Stimulated activated CD4-positive, alpha-beta T cell treated with anti-CD3 and anti-CD28 coated beads, Interleukin-1b, Interleukin-23, amount 100 ng/mL, for 1 hour (primary cell): ENCODE results near the gene PRDM5.

Source experiments
- DNase-seq, 2 donors: peaks; one replicate each; pipeline ENCODE4 v3.0.0-alpha.2; 2020; ENCODE audit warnings: low read depth in 2 of 2

PRDM5 gene

DNA sequence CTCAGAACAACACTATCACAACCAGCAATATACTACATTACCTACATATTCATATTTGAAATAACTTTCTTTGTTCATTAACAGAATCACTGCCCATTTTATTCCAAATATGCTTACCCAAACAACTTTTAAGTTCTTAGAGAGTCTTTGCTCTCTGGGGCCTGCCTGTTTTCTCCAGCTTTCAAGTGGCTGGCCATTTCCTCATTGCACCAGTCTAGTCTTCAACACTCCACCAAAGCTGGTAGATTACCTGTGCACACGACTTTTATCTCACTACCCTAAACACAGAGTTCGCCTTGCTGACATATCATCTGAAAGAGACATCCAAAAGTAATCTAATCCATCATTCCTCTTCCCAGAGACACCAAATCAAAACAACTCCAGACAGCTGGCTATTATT, 66.2 kb downstream of the PRDM5 start:
- no peak for DNase-seq

- no peak for DNase-seq
These were observed 67.1 kb downstream of the PRDM5 start for GRCh38 chr4:120855307-120856001.

GRCh38 chr4:120853161-120853935, 69.2 kb downstream of the PRDM5 start:
- no peak for DNase-seq

- DNase-seq, result no peak
These were observed 72.4 kb downstream of the PRDM5 start for GRCh38 chr4:120850018-120850599.

DNA sequence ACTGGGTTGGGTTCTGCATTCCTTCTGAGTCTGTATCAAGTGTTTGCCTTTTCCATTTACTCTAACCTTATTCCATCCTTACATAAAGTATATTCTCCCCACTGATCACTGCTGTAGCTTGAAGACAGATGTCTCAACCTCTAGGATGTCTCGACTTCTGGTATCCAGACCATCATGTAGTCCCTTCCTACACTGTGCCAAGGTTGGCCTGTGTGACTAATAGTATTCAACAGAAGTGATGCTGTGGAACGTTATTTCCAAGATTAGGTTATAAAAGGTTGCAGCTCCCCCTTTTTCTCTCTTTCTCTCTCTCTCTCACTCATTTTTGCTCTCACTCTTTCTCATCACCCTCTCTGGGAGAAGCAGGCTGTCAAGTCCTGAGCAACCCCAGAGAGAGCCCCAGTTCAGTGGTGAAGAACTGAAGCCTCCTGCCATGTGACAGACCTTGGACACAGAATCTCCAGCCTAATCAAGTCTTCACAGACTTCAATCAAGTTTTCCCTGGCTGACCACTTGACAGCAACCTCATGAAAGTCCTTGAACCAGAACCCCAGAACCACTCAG, 75.4 kb downstream of the PRDM5 start:
- DNase-seq, result no peak

DNA sequence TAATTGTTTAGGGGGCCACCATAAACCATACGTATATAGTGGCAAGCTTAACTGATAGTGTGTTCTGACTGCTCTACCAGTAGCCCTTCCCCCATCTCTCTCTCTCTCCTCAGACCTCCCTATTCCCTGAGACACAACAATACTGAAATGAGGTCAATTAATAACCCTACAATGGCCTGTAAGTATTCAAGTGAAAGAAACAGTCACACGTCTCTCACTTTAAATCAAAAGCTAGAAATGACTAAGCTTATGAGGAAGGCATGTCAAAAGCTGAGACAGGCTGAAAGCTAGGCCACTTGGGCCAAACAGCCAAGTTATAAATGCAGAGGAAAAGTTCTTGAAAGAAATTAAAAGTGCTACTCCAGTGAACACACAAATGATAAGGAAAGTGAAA, 78.0 kb downstream of the PRDM5 start:
- DNase-seq, result no peak

GRCh38 chr4:120843849-120844527, 78.5 kb downstream of the PRDM5 start:
- DNase-seq, result no peak

DNA sequence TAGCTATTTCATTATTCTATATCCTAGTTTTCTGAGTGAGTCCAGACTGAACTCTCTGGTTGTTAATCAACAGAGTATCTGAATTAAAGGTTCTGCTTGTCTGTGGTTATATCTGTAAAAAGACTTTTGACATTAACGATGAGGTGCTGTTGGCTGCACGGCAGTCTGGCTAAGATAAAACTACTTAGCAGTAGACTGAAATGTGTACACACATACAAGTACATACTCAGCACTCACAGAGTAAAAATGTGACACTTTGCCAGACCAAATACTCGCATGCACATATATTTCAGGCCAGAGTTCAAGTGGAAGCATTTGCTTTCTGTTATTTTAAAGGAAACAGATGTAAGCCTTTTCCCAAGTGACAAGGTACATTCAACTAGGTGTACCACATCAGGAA, 80.5 kb downstream of the PRDM5 start:
- DNase-seq, result no peak

DNA sequence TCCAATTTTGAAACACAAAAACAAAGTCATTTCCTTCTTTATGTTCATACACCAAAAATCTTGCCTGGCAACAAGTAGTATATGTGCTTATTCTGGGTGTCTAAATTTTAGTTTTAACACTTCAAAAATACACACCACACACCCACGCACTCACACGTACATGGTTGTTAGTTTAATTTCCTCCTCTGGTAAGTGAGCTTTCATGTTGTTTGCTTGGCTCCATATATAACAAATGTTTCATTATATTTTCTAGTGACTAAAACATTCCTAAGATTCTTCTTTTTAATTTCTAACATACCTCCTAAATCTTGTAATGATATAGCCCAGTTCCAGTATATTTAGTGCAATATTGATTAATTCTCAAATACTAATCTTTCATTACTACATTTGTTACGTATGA, 80.9 kb downstream of the PRDM5 start:
- DNase-seq, result no peak

DNA sequence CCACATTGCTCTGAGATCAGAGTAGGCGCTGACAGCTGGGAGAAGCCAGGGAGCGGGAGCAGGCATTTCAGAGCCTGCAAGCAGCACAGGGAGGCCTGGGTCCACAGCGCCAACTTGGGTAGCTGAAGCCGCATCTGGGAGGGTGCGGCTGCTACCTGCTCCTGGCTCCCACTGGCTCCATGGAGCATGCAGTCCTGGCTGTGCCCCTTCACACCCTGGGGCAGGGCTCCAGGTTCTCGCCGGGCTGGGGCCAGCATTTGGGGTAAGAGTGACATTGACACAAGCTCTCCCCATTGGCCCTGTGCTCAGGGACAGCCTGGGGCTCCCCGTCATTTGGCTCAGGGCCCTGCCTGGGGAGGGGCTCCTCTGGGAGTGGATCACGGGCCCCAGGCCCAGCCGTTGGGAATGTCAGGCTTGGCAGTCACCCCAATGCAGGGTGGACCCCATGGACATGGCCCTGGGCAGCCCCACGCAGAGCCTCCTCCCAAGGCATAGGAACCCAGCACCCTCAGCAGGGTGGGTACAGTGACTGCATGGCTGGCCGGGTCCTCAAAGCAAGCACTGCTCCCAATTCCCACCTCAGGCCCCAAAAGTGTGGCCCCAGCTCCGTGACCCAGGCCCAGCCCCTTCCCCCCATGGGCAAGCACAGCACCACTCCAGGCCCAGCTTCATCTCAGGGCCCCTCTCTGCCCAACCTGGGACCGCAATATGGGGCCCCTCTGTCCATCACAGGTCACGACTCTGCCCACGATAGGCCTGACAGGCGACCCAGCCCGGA, 82.4 kb downstream of the PRDM5 start:
- DNase-seq, result no peak

DNA sequence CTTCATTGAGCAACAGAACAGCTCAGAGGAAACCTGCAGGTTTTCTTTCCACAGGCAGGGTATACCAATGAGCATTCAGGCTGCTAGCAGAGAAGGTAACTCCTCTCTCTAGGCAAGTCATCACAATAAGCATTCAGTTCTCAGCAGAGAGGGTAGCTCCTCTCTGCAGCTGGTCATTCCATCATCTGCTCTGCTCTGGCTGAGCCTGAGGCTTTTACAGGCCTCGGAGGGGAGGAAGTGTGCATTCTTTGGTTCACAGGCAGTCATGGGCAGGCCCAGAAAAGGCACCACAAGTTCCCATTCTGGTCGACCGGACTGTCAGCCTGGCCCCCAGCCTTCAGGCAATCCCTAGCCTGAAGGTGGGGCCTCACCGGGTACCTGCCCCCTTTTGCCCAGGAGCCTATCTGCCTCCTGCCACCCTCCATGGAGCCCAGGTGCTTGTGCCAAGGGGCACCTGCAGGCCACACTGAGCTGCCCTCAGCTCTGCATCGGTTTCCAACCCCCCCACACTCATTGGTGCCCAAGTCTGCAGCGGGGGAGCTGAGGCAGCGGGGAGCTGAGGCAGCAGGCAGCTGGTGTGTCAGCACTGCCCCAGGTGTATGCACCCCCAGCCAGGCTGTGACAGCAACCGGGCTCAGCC, 83.1 kb downstream of the PRDM5 start:
- no peak for DNase-seq

DNA sequence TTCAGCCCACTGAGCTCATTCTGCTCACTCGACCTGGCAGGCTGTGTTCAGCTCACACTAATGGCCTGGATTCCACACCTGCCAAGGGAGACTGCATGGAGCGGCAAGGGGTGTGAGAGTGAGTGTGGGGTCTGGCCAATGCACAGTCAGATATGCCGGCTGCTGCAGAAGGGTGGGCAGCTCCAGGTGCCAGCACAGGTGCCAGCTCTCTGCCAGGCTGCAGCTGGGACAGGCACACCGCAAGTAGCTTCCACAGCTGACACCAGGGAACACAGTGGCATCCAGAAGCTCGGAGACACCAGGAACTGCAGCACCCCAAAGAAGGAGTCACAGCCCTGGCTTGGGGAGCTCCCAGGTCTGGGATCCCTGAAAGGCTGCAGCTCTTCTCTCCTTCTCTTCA, 83.7 kb downstream of the PRDM5 start:
- DNase-seq, result no peak

GRCh38 chr4:120837656-120838055, 84.9 kb downstream of the PRDM5 start:
- DNase-seq, result no peak

GRCh38 chr4:120835342-120835741, 87.2 kb downstream of the PRDM5 start:
- no peak for DNase-seq

DNA sequence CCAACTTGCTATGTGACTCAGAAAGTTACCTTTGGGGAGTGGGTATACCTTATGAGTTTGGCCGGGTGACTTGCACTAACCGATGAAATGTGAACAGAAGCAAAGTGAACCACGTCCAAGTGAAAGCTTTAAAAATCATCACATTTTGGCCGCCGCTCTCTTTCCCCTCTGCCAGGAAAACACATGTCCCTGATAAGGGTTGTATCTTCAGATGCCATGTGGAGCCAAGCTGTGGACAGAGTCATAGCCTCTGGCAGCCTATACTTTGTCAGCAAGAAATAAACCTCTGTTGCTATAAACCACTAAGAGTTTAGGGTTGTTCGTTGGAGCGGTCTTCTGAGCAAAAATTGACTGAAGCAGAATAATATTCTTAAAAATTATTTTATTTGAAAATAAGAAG, 92.3 kb downstream of the PRDM5 start:
- DNase-seq, result no peak

- no peak for DNase-seq
These were observed 93.3 kb downstream of the PRDM5 start for GRCh38 chr4:120829113-120829831.

DNA sequence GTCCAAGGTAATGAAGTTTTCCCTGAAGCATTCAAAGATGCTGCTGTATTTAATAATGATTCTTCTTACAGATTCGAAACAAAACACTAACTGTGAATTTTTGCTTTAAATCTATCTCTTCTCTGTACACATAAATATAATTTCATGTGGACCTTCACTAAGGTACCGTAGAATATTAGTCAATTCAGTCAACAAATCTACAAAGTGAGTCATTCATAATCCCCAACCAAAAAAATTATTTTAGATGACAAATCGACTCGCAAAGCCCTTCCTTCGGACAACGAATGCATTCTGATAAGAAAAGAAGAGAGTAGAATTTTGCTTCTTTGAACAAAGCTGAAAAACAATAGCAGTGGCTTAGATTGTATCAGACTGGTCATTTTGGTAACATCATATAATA, 95.7 kb downstream of the PRDM5 start:
- DNase-seq, result no peak

DNA sequence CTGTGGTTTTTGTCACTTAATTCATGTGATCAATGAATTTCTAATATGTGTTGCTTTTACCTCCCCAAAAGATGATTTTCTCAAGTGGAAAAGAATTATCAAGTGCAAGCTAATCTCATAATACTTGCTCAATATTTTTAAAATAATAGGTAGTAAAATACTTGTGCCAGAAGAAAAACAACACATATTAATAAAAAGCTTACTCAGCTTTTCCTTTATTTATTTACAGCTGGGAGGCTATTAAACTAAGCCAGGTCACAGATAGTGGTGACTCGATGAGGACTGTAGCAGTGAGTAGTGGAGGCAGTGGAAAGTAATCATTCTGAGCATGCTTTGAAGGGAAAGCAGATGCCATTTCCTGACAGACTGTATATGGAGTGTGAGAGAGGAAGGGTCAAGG, 96.1 kb downstream of the PRDM5 start:
- DNase-seq, result no peak

GRCh38 chr4:120824946-120825345, 97.6 kb downstream of the PRDM5 start:
- DNase-seq, result no peak

GRCh38 chr4:120821977-120822376, 100.5 kb downstream of the PRDM5 start:
- no peak for DNase-seq
